ENCODE data around the gene FLOT2.

GRCh38 chr17:28891201-28891600, 6.3 kb downstream of the FLOT2 start:
- TF ChIP-seq CTCF (conservative IDR thresholded peaks at IDR 0.05 in 1 of 2, IDR thresholded peaks at IDR 0.05 in 1 of 2; ENCODE audit: low read depth in 1 of 2, low read length in 2 of 2) (no peak), EZH2 (IDR thresholded peaks at IDR 0.05; ENCODE audit: low read length, missing control alignments) (no peak)

Measured in fibroblast of lung (primary cell).